SK-N-SH (cell line): ENCODE measurements around the gene BTBD2. TPM values are rescaled to one million over a fixed set of nuclear protein-coding genes. Genes with fewer than 3 reads are reported as not detected.
"Not testable (repeated sequence)": the region's sequence is repeated elsewhere in the genome, so short reads cannot be mapped to it uniquely, and the experiment has no call there.

Experiments
- CTCF ChIA-PET: fragments of 300-600, 350-600 bp; formaldehyde crosslinking; extraction: SDS; loops from one replicate; lab custom pipeline; 2021; lab: Yijun Ruan, JAX
- POLR2A ChIA-PET: fragments of 350-600 bp; sonication (Branson Sonifier 250); formaldehyde crosslinking; extraction: SDS; loops from one replicate; lab custom pipeline; 2020; ENCODE audit warnings: antibody characterized with exemption, inconsistent platforms; lab: Yijun Ruan, JAX
- DNase-seq: peaks from one replicate; pipeline ENCODE4 v3.0.0; 2012
- H2AFZ ChIP-seq: fragments of 200-600 bp; sonication (generic); 2 replicates; pipeline ENCODE4 v1.8.1; 2016; ENCODE audit warnings: antibody characterized with exemption, mild to moderate bottlenecking, low read depth
- H3F3A ChIP-seq: fragments of 200-600 bp; sonication (generic); replicated peaks from 2 replicates; pipeline ENCODE3; 2016; ENCODE audit warnings: antibody characterized with exemption, mild to moderate bottlenecking; ENCODE audit not compliant: insufficient read depth
- H3K27ac ChIP-seq, 2 experiments: fragments of 200-500 bp in 1 of 2; fragments of 200-600 bp in 1 of 2; sonication (Bioruptor generic) in 1 of 2; sonication (generic), shearing (Covaris generic) in 1 of 2; 2 replicates each; pipeline versions ENCODE4 v1.5.1 to v1.6.1; 2014 to 2016; ENCODE audit warnings: low read depth in 2 of 2, inconsistent platforms in 1 of 2, low read length in 1 of 2, mild to moderate bottlenecking in 1 of 2, mixed read lengths in 1 of 2
- H3K27me3 ChIP-seq: fragments of 200-600 bp; sonication (generic), shearing (Covaris generic); 2 replicates; pipeline ENCODE4 v1.6.1; 2016; ENCODE audit warnings: mixed run types; ENCODE audit not compliant: insufficient read depth
- H3K36me3 ChIP-seq, 2 experiments: fragments of 200-500 bp in 1 of 2; fragments of 200-600 bp in 1 of 2; sonication (Bioruptor generic) in 1 of 2; sonication (generic) in 1 of 2; replicated peaks in 1 of 2; 2 replicates each; pipeline versions ENCODE3 to v1.5.1; 2014 to 2016; ENCODE audit warnings: low read length in 1 of 2, mild to moderate bottlenecking in 1 of 2; ENCODE audit not compliant: insufficient read depth in 2 of 2, control insufficient read depth in 1 of 2
- H3K4me1 ChIP-seq, 2 experiments: fragments of 200-500 bp in 1 of 2; fragments of 200-600 bp in 1 of 2; sonication (Bioruptor generic) in 1 of 2; sonication (generic), shearing (Covaris generic) in 1 of 2; 2 replicates each; pipeline versions ENCODE4 v1.5.1 to v1.6.1; 2014 to 2016; ENCODE audit warnings: low read depth in 1 of 2, low read length in 1 of 2, mixed run types in 1 of 2; ENCODE audit not compliant: insufficient read depth in 2 of 2, control insufficient read depth in 1 of 2
- H3K4me2 ChIP-seq: fragments of 200-600 bp; sonication (generic), shearing (Covaris generic); 2 replicates; pipeline ENCODE4 v1.6.1; 2017; ENCODE audit warnings: mixed run types
- H3K4me3 ChIP-seq, 2 experiments: fragments of 200-500 bp in 1 of 2; fragments of 200-600 bp in 1 of 2; sonication (Bioruptor generic) in 1 of 2; sonication (generic), shearing (Covaris generic) in 1 of 2; 2 replicates each; pipeline versions ENCODE4 v1.5.1 to v1.8.1; 2014 to 2016; ENCODE audit warnings: low read depth in 2 of 2, inconsistent platforms in 1 of 2, low read length in 1 of 2, mild to moderate bottlenecking in 1 of 2, mixed read lengths in 1 of 2, moderate library complexity in 1 of 2
- H3K79me2 ChIP-seq: fragments of 200-600 bp; sonication (generic); 2 replicates; pipeline ENCODE4 v1.8.1; 2017; ENCODE audit warnings: mild to moderate bottlenecking; ENCODE audit not compliant: insufficient read depth
- H3K9ac ChIP-seq: fragments of 200-600 bp; sonication (generic); 2 replicates; pipeline ENCODE4 v1.6.1; 2017; ENCODE audit warnings: mixed run types
- H3K9me2 ChIP-seq: fragments of 200-600 bp; sonication (generic); 2 replicates; pipeline ENCODE4 v1.6.1; 2017; ENCODE audit warnings: mixed run types
- H3K9me3 ChIP-seq: fragments of 200-600 bp; sonication (generic); 2 replicates; pipeline ENCODE4 v1.6.1; 2017; ENCODE audit warnings: mixed run types, mild to moderate bottlenecking, moderate library complexity
- H4K20me1 ChIP-seq: fragments of 200-600 bp; sonication (generic); 2 replicates; pipeline ENCODE4 v1.6.1; 2017; ENCODE audit warnings: mild to moderate bottlenecking, mixed run types; ENCODE audit not compliant: insufficient read depth
- IRF3 ChIP-seq: fragments of 150-350 bp; IDR thresholded peaks from 2 replicates; pipeline ENCODE4 v1.6.1; 2016; ENCODE audit warnings: mild to moderate bottlenecking, low read depth, low read length
- MAX ChIP-seq: IDR thresholded peaks from 2 replicates; pipeline ENCODE4 v1.4.0; 2012; ENCODE audit warnings: low read depth
- SMC3 ChIP-seq: IDR thresholded peaks from 2 replicates; pipeline ENCODE4 v1.6.1; 2012; ENCODE audit warnings: low read depth, low read length, improper control_type of control experiment
- TAF1 ChIP-seq: IDR thresholded peaks from 2 replicates; pipeline ENCODE4 v1.6.1; 2012; ENCODE audit warnings: low read depth, mild to moderate bottlenecking, low read length, moderate library complexity, borderline replicate concordance
- TCF12 ChIP-seq: IDR thresholded peaks from 2 replicates; pipeline ENCODE4 v1.4.0; 2012
- WGBS: methylation state at CpG from one replicate; pipeline ENCODE4 v1.1.6; 2017; ENCODE audit warnings: low lambda C conversion rate; 5-methylcytosine and 5-hydroxymethylcytosine counted together
- polyA plus RNA-seq, 3 experiments: library from polyadenylated mRNA; depleted of rRNA; stranded (reverse); fragments of >200 nt; gene quantifications; 2 replicates each; pipeline ENCODE4 v1.2.3, GENCODE V29; 2012
- TF ChIP-seq, protein P1 (sequence below): IDR thresholded peaks from 2 replicates; pipeline ENCODE4 v1.6.1; 2012; ENCODE audit warnings: mild to moderate bottlenecking, low read depth, low read length, moderate library complexity

Gene BTBD2
- polyA plus RNA-seq, 1 of the 3 experiments (the other 2 are of a cell fraction) = 66.8 TPM

DNA sequence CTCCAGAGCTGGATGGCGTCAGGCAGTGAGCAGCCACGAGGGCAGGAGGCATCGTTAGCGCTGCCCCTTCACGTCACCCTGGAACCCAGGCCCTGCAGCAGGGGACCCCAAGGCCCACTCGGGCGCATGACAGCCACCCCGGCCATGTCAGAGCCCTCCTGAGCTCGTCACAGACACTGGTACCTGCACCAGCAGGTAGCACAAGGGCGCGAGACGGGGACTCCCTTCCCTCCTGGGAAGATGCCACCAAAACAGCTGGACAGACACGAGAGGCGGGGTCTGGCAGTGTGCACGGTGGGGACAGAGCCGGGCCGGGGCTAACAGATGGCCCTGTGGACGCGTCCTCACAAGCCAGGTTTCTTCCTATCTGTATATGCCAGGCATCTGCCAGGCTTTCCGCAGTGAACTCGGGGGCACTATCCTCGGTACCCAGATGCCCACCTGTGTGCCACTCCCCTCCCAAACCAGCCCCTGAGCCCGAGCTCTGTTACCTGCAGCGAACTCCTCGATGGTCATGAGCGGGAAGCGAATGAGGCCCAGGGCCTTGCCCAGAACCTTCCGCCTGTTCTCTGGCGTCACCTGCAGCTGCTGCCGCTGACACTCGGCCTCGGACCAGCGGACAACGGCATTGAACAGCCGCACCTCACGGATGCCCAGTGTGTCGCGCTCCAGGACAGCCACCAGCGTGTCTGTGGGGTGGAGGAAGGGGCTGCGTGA lies 25.8 kb downstream of the BTBD2 start:
- Histone ChIP-seq H3K4me3 (no peak overlapping the region; a peak in 1 of 4 replicates), H3K9ac (no peak overlapping the region), H3K9me3 (no peaks in the 10 kb centered on the region), H3F3A (peaks cover 18% of the 10 kb centered on the region), H2AFZ (no peak overlapping the region), H3K9me2 (no peaks in the 10 kb centered on the region), H3K79me2 (no peaks in the 10 kb centered on the region), H4K20me1 (0 out of 2 replicates have a peak, but pooled peaks cover 6% of the 10 kb centered on the region), H3K4me2 (no peak overlapping the region), H3K27ac (no peak overlapping the region), H3K36me3 (peaks cover 19 to 46% of the 10 kb centered on the region in 2 experiments), H3K4me1 (no peaks in the 10 kb centered on the region), H3K27me3 (no peaks in the 10 kb centered on the region)
- DNase-seq = no peak
- ChIA-PET POLR2A (no interaction called here), CTCF (interaction anchor here (0.8 to 1.3 kb wide), 3 partner anchors 18 to 125 kb away, joined by 3 to 4 read pairs (median 3); no protein-coding TSS in a partner anchor)
- 96% methylated on average over 14 of the region's 40 CpGs for WGBS
- TF ChIP-seq TCF12 (no peak), IRF3 (no peak), TAF1 (no peak), SMC3 (no peak), MAX (no peak)
- TF ChIP-seq, protein P1, sequence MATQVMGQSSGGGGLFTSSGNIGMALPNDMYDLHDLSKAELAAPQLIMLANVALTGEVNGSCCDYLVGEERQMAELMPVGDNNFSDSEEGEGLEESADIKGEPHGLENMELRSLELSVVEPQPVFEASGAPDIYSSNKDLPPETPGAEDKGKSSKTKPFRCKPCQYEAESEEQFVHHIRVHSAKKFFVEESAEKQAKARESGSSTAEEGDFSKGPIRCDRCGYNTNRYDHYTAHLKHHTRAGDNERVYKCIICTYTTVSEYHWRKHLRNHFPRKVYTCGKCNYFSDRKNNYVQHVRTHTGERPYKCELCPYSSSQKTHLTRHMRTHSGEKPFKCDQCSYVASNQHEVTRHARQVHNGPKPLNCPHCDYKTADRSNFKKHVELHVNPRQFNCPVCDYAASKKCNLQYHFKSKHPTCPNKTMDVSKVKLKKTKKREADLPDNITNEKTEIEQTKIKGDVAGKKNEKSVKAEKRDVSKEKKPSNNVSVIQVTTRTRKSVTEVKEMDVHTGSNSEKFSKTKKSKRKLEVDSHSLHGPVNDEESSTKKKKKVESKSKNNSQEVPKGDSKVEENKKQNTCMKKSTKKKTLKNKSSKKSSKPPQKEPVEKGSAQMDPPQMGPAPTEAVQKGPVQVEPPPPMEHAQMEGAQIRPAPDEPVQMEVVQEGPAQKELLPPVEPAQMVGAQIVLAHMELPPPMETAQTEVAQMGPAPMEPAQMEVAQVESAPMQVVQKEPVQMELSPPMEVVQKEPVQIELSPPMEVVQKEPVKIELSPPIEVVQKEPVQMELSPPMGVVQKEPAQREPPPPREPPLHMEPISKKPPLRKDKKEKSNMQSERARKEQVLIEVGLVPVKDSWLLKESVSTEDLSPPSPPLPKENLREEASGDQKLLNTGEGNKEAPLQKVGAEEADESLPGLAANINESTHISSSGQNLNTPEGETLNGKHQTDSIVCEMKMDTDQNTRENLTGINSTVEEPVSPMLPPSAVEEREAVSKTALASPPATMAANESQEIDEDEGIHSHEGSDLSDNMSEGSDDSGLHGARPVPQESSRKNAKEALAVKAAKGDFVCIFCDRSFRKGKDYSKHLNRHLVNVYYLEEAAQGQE = no peak

- 91% methylated on average over 10 of the region's 10 CpGs for WGBS
- H3K9me3 ChIP-seq, H2AFZ ChIP-seq, H3K9me2 ChIP-seq, H3K4me3 ChIP-seq, CTCF ChIA-PET, H3K4me1 ChIP-seq, H3K27ac ChIP-seq, H3K9ac ChIP-seq, DNase-seq, POLR2A ChIA-PET, H3K27me3 ChIP-seq, H3K4me2 ChIP-seq, H3K79me2 ChIP-seq, H4K20me1 ChIP-seq: not testable (repeated sequence)
- H3F3A ChIP-seq = peaks cover 18% of the 10 kb centered on the region
- peaks cover 16 to 46% of the 10 kb centered on the region in 2 experiments for H3K36me3 ChIP-seq
Measured at GRCh38 chr19:1988464-1988863, 27.1 kb downstream of the BTBD2 start.
